Measurements from ENCODE around the gene SPOCK3.

The SPOCK3 gene

GRCh38 chr4:167014944-167015343, 219.3 kb downstream of the SPOCK3 start:
- no peak for TF ChIP-seq CTCF (IDR thresholded peaks at IDR 0.05; ENCODE audit: low read length, missing control alignments)
- no peak overlapping the region for H3K4me3 ChIP-seq (replicated peaks; ENCODE audit: low read depth, low read length)
- DNase-seq (ENCODE audit: low read depth), result no peak

GRCh38 chr4:167003326-167003725, 231.0 kb downstream of the SPOCK3 start:
- peak; percentile 17 for DNase-seq (ENCODE audit: low read depth)
- no peak overlapping the region for H3K4me3 ChIP-seq (replicated peaks; ENCODE audit: low read depth, low read length)
- TF ChIP-seq CTCF (IDR thresholded peaks at IDR 0.05; ENCODE audit: low read length, missing control alignments), result no peak

GRCh38 chr4:167000141-167000852, 234.0 kb downstream of the SPOCK3 start:
- H3K4me3 ChIP-seq (replicated peaks; ENCODE audit: low read depth, low read length), result no peak overlapping the region
- TF ChIP-seq CTCF (IDR thresholded peaks at IDR 0.05; ENCODE audit: low read length, missing control alignments), result no peak
- no peak for DNase-seq (ENCODE audit: low read depth)

- TF ChIP-seq CTCF (IDR thresholded peaks at IDR 0.05; ENCODE audit: low read length, missing control alignments), result no peak
- no peak for DNase-seq (ENCODE audit: low read depth)
Observed at GRCh38 chr4:166996216-166996615, 238.1 kb downstream of the SPOCK3 start.

GRCh38 chr4:166994686-166995085, 239.6 kb downstream of the SPOCK3 start:
- H3K4me3 ChIP-seq (replicated peaks; ENCODE audit: low read depth, low read length), result no peak overlapping the region
- no peak for DNase-seq (ENCODE audit: low read depth)
- TF ChIP-seq CTCF (IDR thresholded peaks at IDR 0.05; ENCODE audit: low read length, missing control alignments), result no peak

More at GRCh38 chr4:166996216-166996615, 238.1 kb downstream of the SPOCK3 start:
- no peak overlapping the region for H3K4me3 ChIP-seq (replicated peaks; ENCODE audit: low read depth, low read length)

GRCh38 chr4:166991006-166991561, 243.2 kb downstream of the SPOCK3 start:
- no peak for TF ChIP-seq CTCF (IDR thresholded peaks at IDR 0.05; ENCODE audit: low read length, missing control alignments)
- no peak overlapping the region for H3K4me3 ChIP-seq (replicated peaks; ENCODE audit: low read depth, low read length)
- peak; percentile 4 for DNase-seq (ENCODE audit: low read depth)

GRCh38 chr4:166989886-166990285, 244.4 kb downstream of the SPOCK3 start:
- DNase-seq (ENCODE audit: low read depth), result no peak
- no peak for TF ChIP-seq CTCF (IDR thresholded peaks at IDR 0.05; ENCODE audit: low read length, missing control alignments)

More at GRCh38 chr4:166989886-166990285, 244.4 kb downstream of the SPOCK3 start:
- H3K4me3 ChIP-seq (replicated peaks; ENCODE audit: low read depth, low read length), result no peak overlapping the region
